IMR-90 (cell line): Measurements from ENCODE around the gene NOP16. TPM values are rescaled to one million over a fixed set of nuclear protein-coding genes. Genes with fewer than 3 reads are reported as not detected.

Source experiments
- ATAC-seq: fragments of 200-7000 bp; cut with Tn5 transposase; 2 replicates; pipeline ENCODE4 v1.9.1; 2020; ENCODE audit warnings: low read depth, mild to moderate bottlenecking, moderate library complexity
- BruUV-seq: library from RNA; stranded (reverse); fragments of 400-500 nt; replicated peaks from 2 replicates; lab custom pipeline; 2021; lab: Mats Ljungman, UMichigan
- CTCF ChIA-PET: fragments of 300-600 bp; formaldehyde crosslinking; extraction: SDS; loops from one replicate; lab custom pipeline; 2021; ENCODE audit warnings: antibody characterized with exemption; lab: Yijun Ruan, JAX
- POLR2A ChIA-PET: fragments of 300-600 bp; sonication (Branson Sonifier 250); formaldehyde crosslinking; loops from one replicate; lab custom pipeline; 2022; ENCODE audit warnings: antibody characterized with exemption; ENCODE audit not compliant: unreplicated experiment; lab: Charles Lee
- DNase-seq: peaks from one replicate; pipeline ENCODE4 v3.0.0; 2013
- H2AFZ ChIP-seq: replicated peaks from 2 replicates; pipeline ENCODE3; 2013; ENCODE audit warnings: low read length, mild to moderate bottlenecking; ENCODE audit not compliant: poor library complexity
- H2AK5ac ChIP-seq: 2 replicates; pipeline ENCODE4 v1.6.1; 2013; ENCODE audit warnings: low read depth, low read length, inconsistent platforms
- H2AK9ac ChIP-seq: replicated peaks from 2 replicates; pipeline ENCODE3; 2013; ENCODE audit warnings: mild to moderate bottlenecking, low read depth, low read length, moderate library complexity; ENCODE audit not compliant: poor library complexity
- H2BK120ac ChIP-seq: 2 replicates; pipeline ENCODE4 v1.6.1; 2013; ENCODE audit warnings: low read depth, low read length, inconsistent platforms
- H2BK15ac ChIP-seq: 3 replicates; pipeline ENCODE4 v1.6.1; 2013; ENCODE audit warnings: low read depth, low read length, inconsistent platforms
- H2BK20ac ChIP-seq: 2 replicates; pipeline ENCODE4 v1.6.1; 2013; ENCODE audit warnings: low read depth, mild to moderate bottlenecking, inconsistent platforms, low read length, moderate library complexity
- H2BK5ac ChIP-seq: 2 replicates; pipeline ENCODE4 v1.6.1; 2013; ENCODE audit warnings: mild to moderate bottlenecking, low read depth, low read length, inconsistent platforms; ENCODE audit not compliant: poor library complexity, severe bottlenecking
- H3K14ac ChIP-seq: replicated peaks from 2 replicates; pipeline ENCODE4 v1.6.1; 2013; ENCODE audit warnings: low read depth, low read length, inconsistent platforms
- H3K18ac ChIP-seq: 2 replicates; pipeline ENCODE4 v1.6.1; 2013; ENCODE audit warnings: low read depth, low read length, control low read depth
- H3K23ac ChIP-seq: 2 replicates; pipeline ENCODE4 v1.6.1; 2013; ENCODE audit warnings: low read depth, low read length, inconsistent platforms
- H3K27ac ChIP-seq: 2 replicates; pipeline ENCODE4 v1.5.1; 2013; ENCODE audit warnings: mild to moderate bottlenecking, control low read depth, low read length; ENCODE audit not compliant: insufficient read depth
- H3K27me3 ChIP-seq: 2 replicates; pipeline ENCODE4 v1.6.1; 2013; ENCODE audit warnings: low read length; ENCODE audit not compliant: control insufficient read depth, insufficient read depth
- H3K36me3 ChIP-seq: 2 replicates; pipeline ENCODE4 v1.6.1; 2013; ENCODE audit warnings: low read length, mixed read lengths; ENCODE audit not compliant: control insufficient read depth, insufficient read depth
- H3K4ac ChIP-seq: 2 replicates; pipeline ENCODE4 v1.6.1; 2013; ENCODE audit warnings: low read depth, low read length, inconsistent platforms
- H3K4me1 ChIP-seq: 2 replicates; pipeline ENCODE4 v1.6.1; 2013; ENCODE audit warnings: low read length, mixed read lengths; ENCODE audit not compliant: control insufficient read depth, insufficient read depth
- H3K4me2 ChIP-seq: 2 replicates; pipeline ENCODE4 v1.6.1; 2013; ENCODE audit warnings: low read depth, mild to moderate bottlenecking, control low read depth, low read length, moderate library complexity
- H3K4me3 ChIP-seq: 2 replicates; pipeline ENCODE4 v1.5.1; 2013; ENCODE audit warnings: low read depth, mild to moderate bottlenecking, control low read depth, low read length, moderate library complexity; ENCODE audit not compliant: insufficient read depth
- H3K56ac ChIP-seq: 2 replicates; pipeline ENCODE4 v1.6.1; 2013; ENCODE audit warnings: low read length, inconsistent platforms; ENCODE audit not compliant: insufficient read depth; ENCODE audit errors: extremely low read depth
- H3K79me1 ChIP-seq, 2 experiments: 2 replicates each; pipeline ENCODE4 v1.6.1; 2013; ENCODE audit warnings: low read length in 2 of 2, inconsistent platforms in 1 of 2, low read depth in 1 of 2
- H3K9ac ChIP-seq: 2 replicates; pipeline ENCODE4 v1.6.1; 2013; ENCODE audit warnings: low read depth, low read length, control low read depth
- H3K9me1 ChIP-seq: 2 replicates; pipeline ENCODE4 v1.6.1; 2013; ENCODE audit warnings: low read length, inconsistent platforms; ENCODE audit not compliant: insufficient read depth
- H3K9me3 ChIP-seq: 2 replicates; pipeline ENCODE4 v1.6.1; 2013; ENCODE audit warnings: low read length; ENCODE audit not compliant: control insufficient read depth, insufficient read depth
- H4K20me1 ChIP-seq: 2 replicates; pipeline ENCODE4 v1.6.1; 2013; ENCODE audit warnings: low read length, inconsistent platforms; ENCODE audit not compliant: insufficient read depth
- H4K5ac ChIP-seq: 2 replicates; pipeline ENCODE4 v1.6.1; 2013; ENCODE audit warnings: mild to moderate bottlenecking, low read depth, low read length, control low read depth
- H4K8ac ChIP-seq, 2 experiments: 2 replicates each; pipeline ENCODE4 v1.6.1; 2013; ENCODE audit warnings: low read depth in 2 of 2, low read length in 2 of 2, control low read depth in 1 of 2, inconsistent platforms in 1 of 2
- H4K91ac ChIP-seq: 2 replicates; pipeline ENCODE4 v1.6.1; 2013; ENCODE audit warnings: low read depth, low read length, inconsistent platforms; ENCODE audit not compliant: insufficient read depth
- CEBPB ChIP-seq: IDR thresholded peaks from 2 replicates; pipeline ENCODE4 v1.6.1; 2012; ENCODE audit warnings: low read depth, low read length, improper control_type of control experiment
- FOS ChIP-seq: fragments of 150-350 bp; IDR thresholded peaks from 2 replicates; pipeline ENCODE4 v1.6.1; 2016; ENCODE audit warnings: low read depth, low read length
- MAZ ChIP-seq: IDR thresholded peaks from 2 replicates; pipeline ENCODE4 v1.6.1; 2012; ENCODE audit warnings: low read depth, mild to moderate bottlenecking, low read length, improper control_type of control experiment, moderate library complexity, borderline replicate concordance
- POLR2A ChIP-seq: IDR thresholded peaks from 2 replicates; pipeline ENCODE4 v1.6.1; 2012; ENCODE audit warnings: mild to moderate bottlenecking, low read depth, low read length
- RCOR1 ChIP-seq: IDR thresholded peaks from 2 replicates; pipeline ENCODE4 v1.6.1; 2012; ENCODE audit warnings: mild to moderate bottlenecking, low read length, improper control_type of control experiment; ENCODE audit not compliant: insufficient replicate concordance
- RFX5 ChIP-seq: IDR thresholded peaks from 2 replicates; pipeline ENCODE4 v1.8.0; 2012; ENCODE audit warnings: low read depth, mild to moderate bottlenecking, low read length, moderate library complexity
- WGBS, 2 experiments: methylation state at CpG; one replicate each; pipeline versions ENCODE4 v1.1.5 to v1.1.7; 2013; ENCODE audit warnings: missing lambda C conversion rate in 2 of 2; ENCODE audit not compliant: insufficient read length in 1 of 2; ENCODE audit errors: extremely low coverage in 2 of 2; 5-methylcytosine and 5-hydroxymethylcytosine counted together
- dilution Hi-C: fragments of 300-500 bp; cut with HindIII; formaldehyde crosslinking; loops from one replicate; pipeline ENCODE4 v1.14.3; 2018; ENCODE audit warnings: low sequenced_read_pairs; ENCODE audit not compliant: unreplicated experiment
- in situ Hi-C: fragments of 300-500 bp; cut with MboI; formaldehyde crosslinking; loops from 3 replicates; pipeline ENCODE4 v1.14.3; 2019; ENCODE audit warnings: low sequenced_read_pairs, inconsistent platforms, mixed read lengths
- intact Hi-C: fragments of 100-400 bp; cut with micrococcal nuclease; formaldehyde crosslinking; loops from 2 replicates; pipeline ENCODE4 v1.10.0; 2022
- polyA plus RNA-seq, 3 experiments: library from polyadenylated mRNA; depleted of rRNA; stranded (reverse); fragments of >200 nt; gene quantifications; 2 replicates each; pipeline ENCODE4 v1.2.3, GENCODE V29; 2012; ENCODE audit warnings: low replicate concordance in 1 of 3
- total RNA-seq: library from RNA; depleted of rRNA; stranded (reverse); fragments of >200 nt; gene quantifications from 2 replicates; pipeline ENCODE4 v1.2.3, GENCODE V29; 2012
- TF ChIP-seq, protein P1 (sequence below): fragments of 150-350 bp; IDR thresholded peaks from 2 replicates; pipeline ENCODE4 v1.6.1; 2016; ENCODE audit warnings: low read depth, mild to moderate bottlenecking, low read length, moderate library complexity, borderline replicate concordance
- TF ChIP-seq, protein P2 (sequence below): fragments of 150-350 bp; IDR thresholded peaks from 2 replicates; pipeline ENCODE4 v1.6.1; 2017; ENCODE audit warnings: mild to moderate bottlenecking, antibody characterized with exemption, low read length, low read depth

The NOP16 gene
- total and polyA plus RNA-seq, 2 of the 4 experiments (the other 2 are of a cell fraction): 28.0 to 60.4 TPM

DNA sequence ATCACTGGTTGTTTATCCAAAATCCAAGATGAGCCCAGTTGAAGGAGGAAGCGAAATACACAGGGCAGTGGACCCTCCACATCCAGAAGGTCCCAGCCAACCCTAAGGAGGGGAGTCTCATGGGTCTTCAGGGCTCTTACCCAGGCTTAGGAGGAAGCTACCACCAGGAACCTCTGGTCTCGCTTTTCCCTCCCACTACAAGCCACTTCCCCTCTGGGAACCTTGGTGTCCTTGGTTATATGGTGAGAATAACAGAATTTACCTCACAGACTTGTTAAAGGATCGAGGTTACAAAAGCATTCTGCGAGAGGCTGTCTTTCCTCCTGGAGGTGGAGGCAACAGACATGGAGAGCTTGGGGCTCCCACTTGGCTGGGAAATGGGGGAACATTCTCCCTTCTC, 3.6 kb upstream of the NOP16 start:
- Histone ChIP-seq H3K27me3 (no peaks in the 10 kb centered on the region), H3K27ac (no peak overlapping the region), H4K20me1 (peaks cover 7% of the 10 kb centered on the region; the same call in 1 of the 2 replicates), H4K5ac (no peak overlapping the region), H3K4me3 (no peak overlapping the region), H3K56ac (no peak overlapping the region), H3K23ac (no peak overlapping the region), H2BK120ac (no peak overlapping the region), H3K36me3 (peaks cover 27% of the 10 kb centered on the region), H3K18ac (no peak overlapping the region), H2AK9ac (no peak overlapping the region), H4K8ac (no peak overlapping the region), H2BK15ac (no peak overlapping the region), H3K9me3 (no peaks in the 10 kb centered on the region), H2AFZ (no peak overlapping the region), H3K9me1 (no peaks in the 10 kb centered on the region; the same call in 1 of the 2 replicates), H2AK5ac (no peak overlapping the region), H4K91ac (no peak overlapping the region), H3K14ac (no peak overlapping the region), H3K4ac (no peak overlapping the region), H3K9ac (no peak overlapping the region), H3K4me1 (peaks cover 4% of the 10 kb centered on the region; the same call in 1 of the 2 replicates), H2BK5ac (no peak overlapping the region), H3K79me1 (peaks cover 6 to 47% of the 10 kb centered on the region in 2 experiments; a peak in 2 of 4 replicates), H2BK20ac (no peak overlapping the region), H3K4me2 (no peak overlapping the region)
- DNase-seq (no peak), ATAC-seq (no peak)
- dilution Hi-C loops (no loop called here), in situ Hi-C loops (no loop called here), intact Hi-C loops (no loop called here)
- CTCF ChIA-PET: interaction anchor here (0.6 to 0.9 kb wide), 2 partner anchors 10 to 248 kb away, joined by 3 read pairs; no protein-coding TSS in a partner anchor
- no CpG with 5 or more reads among the region's 4 CpGs for WGBS, 2 experiments
- TF ChIP-seq POLR2A: no peak
- TF ChIP-seq, protein P1, sequence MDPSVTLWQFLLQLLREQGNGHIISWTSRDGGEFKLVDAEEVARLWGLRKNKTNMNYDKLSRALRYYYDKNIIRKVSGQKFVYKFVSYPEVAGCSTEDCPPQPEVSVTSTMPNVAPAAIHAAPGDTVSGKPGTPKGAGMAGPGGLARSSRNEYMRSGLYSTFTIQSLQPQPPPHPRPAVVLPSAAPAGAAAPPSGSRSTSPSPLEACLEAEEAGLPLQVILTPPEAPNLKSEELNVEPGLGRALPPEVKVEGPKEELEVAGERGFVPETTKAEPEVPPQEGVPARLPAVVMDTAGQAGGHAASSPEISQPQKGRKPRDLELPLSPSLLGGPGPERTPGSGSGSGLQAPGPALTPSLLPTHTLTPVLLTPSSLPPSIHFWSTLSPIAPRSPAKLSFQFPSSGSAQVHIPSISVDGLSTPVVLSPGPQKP: no peak
- TF ChIP-seq MAZ: no peak
- TF ChIP-seq FOS: no peak
- TF ChIP-seq RCOR1: no peak
- no peak for TF ChIP-seq CEBPB
- TF ChIP-seq RFX5: no peak
- TF ChIP-seq, protein P2, sequence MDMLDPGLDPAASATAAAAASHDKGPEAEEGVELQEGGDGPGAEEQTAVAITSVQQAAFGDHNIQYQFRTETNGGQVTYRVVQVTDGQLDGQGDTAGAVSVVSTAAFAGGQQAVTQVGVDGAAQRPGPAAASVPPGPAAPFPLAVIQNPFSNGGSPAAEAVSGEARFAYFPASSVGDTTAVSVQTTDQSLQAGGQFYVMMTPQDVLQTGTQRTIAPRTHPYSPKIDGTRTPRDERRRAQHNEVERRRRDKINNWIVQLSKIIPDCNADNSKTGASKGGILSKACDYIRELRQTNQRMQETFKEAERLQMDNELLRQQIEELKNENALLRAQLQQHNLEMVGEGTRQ: no peak
- POLR2A ChIA-PET: no interaction called here
- no TSS peak for BruUV-seq
